ENCODE data around the gene RDH8.

The RDH8 gene, protein sequence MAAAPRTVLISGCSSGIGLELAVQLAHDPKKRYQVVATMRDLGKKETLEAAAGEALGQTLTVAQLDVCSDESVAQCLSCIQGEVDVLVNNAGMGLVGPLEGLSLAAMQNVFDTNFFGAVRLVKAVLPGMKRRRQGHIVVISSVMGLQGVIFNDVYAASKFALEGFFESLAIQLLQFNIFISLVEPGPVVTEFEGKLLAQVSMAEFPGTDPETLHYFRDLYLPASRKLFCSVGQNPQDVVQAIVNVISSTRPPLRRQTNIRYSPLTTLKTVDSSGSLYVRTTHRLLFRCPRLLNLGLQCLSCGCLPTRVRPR

GRCh38 chr19:10013316-10013715 lies at the start of gene RDH8:
RDH8 (plus strand) TSS chr19:10013483; CDS start chr19:10013498, 15 bp downstream.
- TF ChIP-seq ISL1 (CRISPR knock-in tag; IDR thresholded peaks at IDR 0.05) = no peak
- no peak for TF ChIP-seq PPARA (CRISPR knock-in tag; IDR thresholded peaks at IDR 0.05; ENCODE audit: borderline replicate concordance)
- no peak for TF ChIP-seq TCF4 (CRISPR knock-in tag; IDR thresholded peaks at IDR 0.05; ENCODE audit: borderline replicate concordance)
- no peak for TF ChIP-seq ARNTL (CRISPR knock-in tag; IDR thresholded peaks at IDR 0.05; ENCODE audit: borderline replicate concordance, low read depth)
- no peak for ATAC-seq

DNA sequence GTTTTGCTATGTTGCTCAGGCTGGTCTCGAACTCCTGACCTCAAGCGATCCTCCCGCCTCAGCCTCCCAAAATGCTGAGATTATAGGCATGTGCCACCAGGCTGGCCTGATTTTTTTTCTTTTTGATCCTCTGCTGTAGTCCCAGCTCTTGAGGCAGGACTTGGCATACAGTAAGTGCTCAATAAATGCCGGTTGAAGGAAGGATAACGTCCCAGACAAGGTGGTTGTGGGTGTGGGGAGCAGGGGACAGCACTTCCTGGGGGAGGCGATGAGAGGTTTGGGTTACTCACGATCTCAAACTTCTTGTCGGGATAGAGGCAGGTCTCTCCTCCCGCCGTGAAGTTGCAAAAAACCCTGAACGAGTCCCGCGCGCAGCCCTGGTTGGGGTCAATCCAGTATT lies 47.3 kb upstream of the RDH8 start:
- no peak for TF ChIP-seq POU6F1 (CRISPR knock-in tag; IDR thresholded peaks at IDR 0.05; ENCODE audit: borderline replicate concordance, low read depth)
- no peak for TF ChIP-seq OSR1 (CRISPR knock-in tag; IDR thresholded peaks at IDR 0.05)
- TF ChIP-seq ZNF70 (CRISPR knock-in tag; IDR thresholded peaks at IDR 0.05) = no peak
- no peak for TF ChIP-seq CSDC2 (CRISPR knock-in tag; IDR thresholded peaks at IDR 0.05)
- no peak for TF ChIP-seq ESRRG (CRISPR knock-in tag; IDR thresholded peaks at IDR 0.05)
- no peak for TF ChIP-seq PPARA (CRISPR knock-in tag; IDR thresholded peaks at IDR 0.05; ENCODE audit: borderline replicate concordance)
- TF ChIP-seq SNAI2 (CRISPR knock-in tag; IDR thresholded peaks at IDR 0.05) = no peak
- no peak for TF ChIP-seq ZNF8 (CRISPR knock-in tag; IDR thresholded peaks at IDR 0.05)
- TF ChIP-seq, protein P1, sequence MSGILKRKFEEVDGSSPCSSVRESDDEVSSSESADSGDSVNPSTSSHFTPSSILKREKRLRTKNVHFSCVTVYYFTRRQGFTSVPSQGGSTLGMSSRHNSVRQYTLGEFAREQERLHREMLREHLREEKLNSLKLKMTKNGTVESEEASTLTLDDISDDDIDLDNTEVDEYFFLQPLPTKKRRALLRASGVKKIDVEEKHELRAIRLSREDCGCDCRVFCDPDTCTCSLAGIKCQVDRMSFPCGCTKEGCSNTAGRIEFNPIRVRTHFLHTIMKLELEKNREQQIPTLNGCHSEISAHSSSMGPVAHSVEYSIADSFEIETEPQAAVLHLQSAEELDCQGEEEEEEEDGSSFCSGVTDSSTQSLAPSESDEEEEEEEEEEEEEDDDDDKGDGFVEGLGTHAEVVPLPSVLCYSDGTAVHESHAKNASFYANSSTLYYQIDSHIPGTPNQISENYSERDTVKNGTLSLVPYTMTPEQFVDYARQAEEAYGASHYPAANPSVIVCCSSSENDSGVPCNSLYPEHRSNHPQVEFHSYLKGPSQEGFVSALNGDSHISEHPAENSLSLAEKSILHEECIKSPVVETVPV (CRISPR knock-in tag; IDR thresholded peaks at IDR 0.05) = no peak
- no peak for TF ChIP-seq GLIS3 (CRISPR knock-in tag; IDR thresholded peaks at IDR 0.05)
- no peak for TF ChIP-seq ZFP30 (CRISPR knock-in tag; IDR thresholded peaks at IDR 0.05)
- TF ChIP-seq TSHZ2 (CRISPR knock-in tag; IDR thresholded peaks at IDR 0.05) = no peak
- ATAC-seq = no peak

- TF ChIP-seq ZNF70 (CRISPR knock-in tag; IDR thresholded peaks at IDR 0.05) (no peak), ZFP3 (CRISPR knock-in tag; IDR thresholded peaks at IDR 0.05) (no peak), ESRRG (CRISPR knock-in tag; IDR thresholded peaks at IDR 0.05) (no peak), TOX (CRISPR knock-in tag; IDR thresholded peaks at IDR 0.05; ENCODE audit: borderline replicate concordance) (no peak), OSR1 (CRISPR knock-in tag; IDR thresholded peaks at IDR 0.05) (no peak), CSDC2 (CRISPR knock-in tag; IDR thresholded peaks at IDR 0.05) (no peak), POU6F1 (CRISPR knock-in tag; IDR thresholded peaks at IDR 0.05; ENCODE audit: borderline replicate concordance, low read depth) (no peak), ISL1 (CRISPR knock-in tag; IDR thresholded peaks at IDR 0.05) (no peak), PPARA (CRISPR knock-in tag; IDR thresholded peaks at IDR 0.05; ENCODE audit: borderline replicate concordance) (no peak), ZC3H10 (CRISPR knock-in tag; IDR thresholded peaks at IDR 0.05) (no peak), ZNF8 (CRISPR knock-in tag; IDR thresholded peaks at IDR 0.05) (no peak), SNAI2 (CRISPR knock-in tag; IDR thresholded peaks at IDR 0.05) (no peak), ZNF565 (CRISPR knock-in tag; conservative IDR thresholded peaks at IDR 0.05; ENCODE audit: low read depth) (no peak), ZFP30 (CRISPR knock-in tag; IDR thresholded peaks at IDR 0.05) (no peak), PATZ1 (CRISPR knock-in tag; IDR thresholded peaks at IDR 0.05; ENCODE audit: borderline replicate concordance) (no peak), GLIS3 (CRISPR knock-in tag; IDR thresholded peaks at IDR 0.05) (no peak)
- TF ChIP-seq, protein P1 (CRISPR knock-in tag; IDR thresholded peaks at IDR 0.05) = no peak
- no peak; the same call in 1 of the 3 replicates for ATAC-seq
Observed at GRCh38 chr19:9966448-9966847, 46.8 kb upstream of the RDH8 start.

Data from SK-N-SH treated with all-trans-retinoic acid at 6 μM for 48 hours (cell line).